HG02588 (cell line): ENCODE results near the gene SAG.
A peak's percentile ranks its signal among the peaks of the same experiment; 100 is the strongest.

Experiments used
- ATAC-seq: cut with Tn5 transposase; IDR thresholded peaks from one replicate; pipeline ENCODE4 v1.9.1; 2021; ENCODE audit warnings: mild to moderate bottlenecking, moderate library complexity; ENCODE audit not compliant: unreplicated experiment

The SAG gene

GRCh38 chr2:233287871-233288270 is 19.7 kb upstream of the SAG start:
- ATAC-seq: no peak

- no peak for ATAC-seq
Observed at GRCh38 chr2:233288663-233289062, 19.0 kb upstream of the SAG start.

GRCh38 chr2:233289648-233290047 is 18.0 kb upstream of the SAG start:
- no peak for ATAC-seq

GRCh38 chr2:233290051-233290845 is 17.4 kb upstream of the SAG start:
- ATAC-seq: no peak

GRCh38 chr2:233295891-233296290 is 11.7 kb upstream of the SAG start:
- ATAC-seq: no peak

GRCh38 chr2:233297076-233297475 is 10.5 kb upstream of the SAG start:
- no peak for ATAC-seq

GRCh38 chr2:233300401-233300800 is 7.2 kb upstream of the SAG start:
- no peak for ATAC-seq

GRCh38 chr2:233301248-233301647 is 6.4 kb upstream of the SAG start:
- no peak for ATAC-seq

GRCh38 chr2:233301811-233302210 is 5.8 kb upstream of the SAG start:
- no peak for ATAC-seq

- no peak for ATAC-seq
Observed at GRCh38 chr2:233303252-233303651, 4.4 kb upstream of the SAG start.

GRCh38 chr2:233311241-233311926 is 3.8 kb downstream of the SAG start:
- ATAC-seq: no peak

GRCh38 chr2:233312874-233313273 is 5.3 kb downstream of the SAG start:
- ATAC-seq: peak; percentile 55

GRCh38 chr2:233314180-233314925 is 6.7 kb downstream of the SAG start:
- ATAC-seq: no peak

GRCh38 chr2:233317196-233317943 is 9.8 kb downstream of the SAG start:
- ATAC-seq: no peak

- no peak for ATAC-seq
Observed at GRCh38 chr2:233319256-233319655, 11.6 kb downstream of the SAG start.

GRCh38 chr2:233320470-233320869 is 12.9 kb downstream of the SAG start:
- ATAC-seq: no peak

- no peak for ATAC-seq
Observed at GRCh38 chr2:233321166-233321565, 13.6 kb downstream of the SAG start.

GRCh38 chr2:233323851-233324250 is 16.2 kb downstream of the SAG start:
- ATAC-seq: no peak

- no peak for ATAC-seq
Observed at GRCh38 chr2:233325256-233325655, 17.6 kb downstream of the SAG start.

- no peak for ATAC-seq
Observed at GRCh38 chr2:233325814-233326213, 18.2 kb downstream of the SAG start.

- no peak for ATAC-seq
Observed at GRCh38 chr2:233326500-233326899, 18.9 kb downstream of the SAG start.
